Muscle of leg (tissue), 9 donors: ENCODE data around the gene SERPINF2. TPM values are rescaled to one million over a fixed set of nuclear protein-coding genes. Genes with fewer than 3 reads are reported as not detected.

ENCODE experiments used
- polyA plus RNA-seq, 8 donors: library from polyadenylated mRNA; unstranded; fragments of 120-200 nt; gene quantifications; one replicate each; pipeline versions ENCODE4 v1.2.1 to v1.2.3, GENCODE V29; 2013; ENCODE audit warnings: inconsistent platforms in 1 of 8, low replicate concordance in 1 of 8; ENCODE audit not compliant: insufficient read length in 8 of 8, insufficient read depth in 1 of 8
- total RNA-seq: library from RNA; stranded (reverse); fragments of 120-200 nt; gene quantifications from one replicate; pipeline ENCODE4 v1.2.4, GENCODE V29; 2013

The SERPINF2 gene
- total and polyA plus RNA-seq, 9 donors: 0.41 to 4.0 (median 0.88) TPM

Other genes starting within 250 kb of the SERPINF2 start
- gene INPP5K, start 226.3 kb upstream of the SERPINF2 start, total RNA-seq: 13.8 TPM
- 10 to 100 TPM; 21.2 to 31.5 (median 25.2) TPM for gene INPP5K, start 226.3 kb upstream of the SERPINF2 start, polyA plus RNA-seq
- gene PITPNA, start 180.1 kb upstream of the SERPINF2 start, total RNA-seq: 9.1 TPM
- gene PITPNA, start 180.1 kb upstream of the SERPINF2 start, polyA plus RNA-seq: 10 to 100 TPM; 22.8 to 36.7 (median 28.6) TPM
- gene SLC43A2, start 114.0 kb upstream of the SERPINF2 start, total RNA-seq: 3.8 TPM
- 1 to 10 TPM; 3.4 to 8.6 (median 3.9) TPM for gene SLC43A2, start 114.0 kb upstream of the SERPINF2 start, polyA plus RNA-seq
- gene SCARF1, start 97.1 kb upstream of the SERPINF2 start, total RNA-seq: 7.6 TPM
- gene SCARF1, start 97.1 kb upstream of the SERPINF2 start, polyA plus RNA-seq: 10 to 100 TPM in 1 of 8 donors, 1 to 10 TPM in 7; 7.0 to 11.8 (median 8.6) TPM
- gene RILP, start 93.0 kb upstream of the SERPINF2 start, total RNA-seq: 5.7 TPM
- 1 to 10 TPM; 4.0 to 5.2 (median 4.5) TPM for gene RILP, start 93.0 kb upstream of the SERPINF2 start, polyA plus RNA-seq
- gene PRPF8, start 58.0 kb upstream of the SERPINF2 start, total RNA-seq: 99.0 TPM
- 100 to 1,000 TPM; 175 to 237 (median 212) TPM for gene PRPF8, start 58.0 kb upstream of the SERPINF2 start, polyA plus RNA-seq
- 2.6 TPM for gene TLCD2, start 32.5 kb upstream of the SERPINF2 start, total RNA-seq
- gene TLCD2, start 32.5 kb upstream of the SERPINF2 start, polyA plus RNA-seq: 1 to 10 TPM; 4.1 to 8.0 (median 5.2) TPM
- gene WDR81, start 18.2 kb upstream of the SERPINF2 start, total RNA-seq: 12.3 TPM
- 10 to 100 TPM in 7 of 8 donors, 1 to 10 TPM in 1; 9.6 to 20.6 (median 14.4) TPM for gene WDR81, start 18.2 kb upstream of the SERPINF2 start, polyA plus RNA-seq
- gene SERPINF1, start 19.2 kb downstream of the SERPINF2 start, total RNA-seq: 338 TPM
- 100 to 1,000 TPM; 231 to 355 (median 273) TPM for gene SERPINF1, start 19.2 kb downstream of the SERPINF2 start, polyA plus RNA-seq
- 6.9 TPM for gene SMYD4, start 87.0 kb downstream of the SERPINF2 start, total RNA-seq
- gene SMYD4, start 87.0 kb downstream of the SERPINF2 start, polyA plus RNA-seq: 1 to 10 TPM; 6.0 to 8.3 (median 6.8) TPM
- 14.9 TPM for gene RPA1, start 87.1 kb downstream of the SERPINF2 start, total RNA-seq
- gene RPA1, start 87.1 kb downstream of the SERPINF2 start, polyA plus RNA-seq: 10 to 100 TPM; 38.2 to 71.9 (median 50.1) TPM